ENCODE data around the gene BHLHA15.

BHLHA15 gene

GRCh38 chr7:98211221-98211675 lies at the start of gene BHLHA15:
BHLHA15 (plus strand) TSS chr7:98211439; CDS start chr7:98212310, 871 bp downstream.
- TF ChIP-seq CTCF (IDR thresholded peaks at IDR 0.05; ENCODE audit: borderline replicate concordance, extremely low read depth, low read length, poor library complexity, severe bottlenecking) (no peak), EZH2 (IDR thresholded peaks at IDR 0.05; ENCODE audit: borderline replicate concordance, low read depth, low read length, severe bottlenecking) (no peak)
- H3K36me3 ChIP-seq (ENCODE audit: insufficient read depth, low read length) = peaks cover 14% of the 10 kb centered on the region
- H3K4me2 ChIP-seq (ENCODE audit: insufficient read depth, low read length) = no peak within 1 kb of the TSS
- no peak for DNase-seq
- H3K27ac ChIP-seq (ENCODE audit: low read length) = no peak within 1 kb of the TSS
- no peak within 1 kb of the TSS for H3K9ac ChIP-seq (ENCODE audit: low read depth, low read length)
- no peak within 1 kb of the TSS for H3K4me3 ChIP-seq (ENCODE audit: low read depth in 1 of 2, low read length in 2 of 2)
- no peaks in the 10 kb centered on the region for H3K9me3 ChIP-seq (ENCODE audit: insufficient read depth, low read length, severe bottlenecking)
- H3K79me2 ChIP-seq (ENCODE audit: insufficient read depth, low read length) = no peaks in the 10 kb centered on the region
- no peaks in the 10 kb centered on the region for H3K27me3 ChIP-seq (ENCODE audit: insufficient read depth, low read length, poor library complexity)
- H3K4me1 ChIP-seq (ENCODE audit: insufficient read depth, low read length) = no peaks in the 10 kb centered on the region
- no peak for ATAC-seq (ENCODE audit: insufficient read depth, low read depth)
- H2AFZ ChIP-seq (ENCODE audit: low read depth, low read length) = no peak within 1 kb of the TSS
- no peaks in the 10 kb centered on the region for H4K20me1 ChIP-seq (ENCODE audit: insufficient read depth, low read length)

DNA sequence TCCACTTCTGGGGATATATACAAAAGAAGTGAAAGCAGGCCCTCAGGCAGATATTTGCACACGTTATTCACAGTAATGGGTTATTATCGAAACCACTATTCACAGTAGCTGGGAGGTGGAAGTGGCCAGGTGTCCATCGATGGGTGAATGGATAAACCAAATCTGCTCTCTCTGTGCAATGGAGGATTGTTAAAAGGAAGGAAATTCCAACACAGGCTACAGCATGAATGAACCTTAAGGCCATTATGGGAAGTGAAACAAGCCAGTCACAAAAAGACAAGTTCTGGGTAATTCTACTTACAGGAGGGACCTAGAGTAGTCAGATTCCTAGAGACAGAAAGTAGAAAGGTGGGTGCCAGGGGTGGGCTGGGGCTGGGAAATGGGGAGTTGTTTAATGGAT lies 48.5 kb upstream of the BHLHA15 start:
- H4K20me1 ChIP-seq (ENCODE audit: insufficient read depth, low read length) = peaks cover 20% of the 10 kb centered on the region
- no peak overlapping the region for H3K4me2 ChIP-seq (ENCODE audit: insufficient read depth, low read length)
- TF ChIP-seq CTCF (IDR thresholded peaks at IDR 0.05; ENCODE audit: borderline replicate concordance, extremely low read depth, low read length, poor library complexity, severe bottlenecking) = no peak
- TF ChIP-seq EZH2 (IDR thresholded peaks at IDR 0.05; ENCODE audit: borderline replicate concordance, low read depth, low read length, severe bottlenecking) = no peak
- no peak overlapping the region for H3K27ac ChIP-seq (ENCODE audit: low read length)
- no peak overlapping the region for H3K4me3 ChIP-seq (ENCODE audit: low read depth in 1 of 2, low read length in 2 of 2)
- H3K36me3 ChIP-seq (ENCODE audit: insufficient read depth, low read length) = peaks cover 16% of the 10 kb centered on the region
- ATAC-seq (ENCODE audit: insufficient read depth, low read depth) (no peak), DNase-seq (no peak)
- H3K9me3 ChIP-seq (ENCODE audit: insufficient read depth, low read length, severe bottlenecking) = no peaks in the 10 kb centered on the region
- H2AFZ ChIP-seq (ENCODE audit: low read depth, low read length) = no peak overlapping the region
- no peaks in the 10 kb centered on the region for H3K4me1 ChIP-seq (ENCODE audit: insufficient read depth, low read length)
- no peaks in the 10 kb centered on the region for H3K27me3 ChIP-seq (ENCODE audit: insufficient read depth, low read length, poor library complexity)
- H3K79me2 ChIP-seq (ENCODE audit: insufficient read depth, low read length) = 0 out of 2 replicates have a peak, but pooled peaks cover 3% of the 10 kb centered on the region
- H3K9ac ChIP-seq (ENCODE audit: low read depth, low read length) = no peak overlapping the region

GRCh38 chr7:98163269-98163668 lies 48.0 kb upstream of the BHLHA15 start:
- H3K27ac ChIP-seq (ENCODE audit: low read length) = no peak overlapping the region
- TF ChIP-seq CTCF (IDR thresholded peaks at IDR 0.05; ENCODE audit: borderline replicate concordance, extremely low read depth, low read length, poor library complexity, severe bottlenecking) (no peak), EZH2 (IDR thresholded peaks at IDR 0.05; ENCODE audit: borderline replicate concordance, low read depth, low read length, severe bottlenecking) (no peak)

More at GRCh38 chr7:98163269-98163668, 48.0 kb upstream of the BHLHA15 start:
- 0 out of 2 replicates have a peak, but pooled peaks cover 3% of the 10 kb centered on the region for H3K79me2 ChIP-seq (ENCODE audit: insufficient read depth, low read length)
- no peak overlapping the region for H3K4me3 ChIP-seq (ENCODE audit: low read depth in 1 of 2, low read length in 2 of 2)
- peaks cover 16% of the 10 kb centered on the region for H3K36me3 ChIP-seq (ENCODE audit: insufficient read depth, low read length)
- H3K27me3 ChIP-seq (ENCODE audit: insufficient read depth, low read length, poor library complexity) = no peaks in the 10 kb centered on the region
- DNase-seq = no peak
- no peak overlapping the region for H3K4me2 ChIP-seq (ENCODE audit: insufficient read depth, low read length)
- no peak overlapping the region for H3K9ac ChIP-seq (ENCODE audit: low read depth, low read length)
- H4K20me1 ChIP-seq (ENCODE audit: insufficient read depth, low read length) = peaks cover 20% of the 10 kb centered on the region
- H3K4me1 ChIP-seq (ENCODE audit: insufficient read depth, low read length) = no peaks in the 10 kb centered on the region
- no peak for ATAC-seq (ENCODE audit: insufficient read depth, low read depth)
- no peak overlapping the region for H2AFZ ChIP-seq (ENCODE audit: low read depth, low read length)
- no peaks in the 10 kb centered on the region for H3K9me3 ChIP-seq (ENCODE audit: insufficient read depth, low read length, severe bottlenecking)
